ENCODE data around the gene IFI6.

- TF ChIP-seq CTCF (IDR thresholded peaks at IDR 0.05; ENCODE audit: insufficient read depth, low read depth, low read length) (no peak), EZH2 (IDR thresholded peaks at IDR 0.05; ENCODE audit: insufficient read depth, low read length) (no peak)
These were observed 13.0 kb downstream of the IFI6 start for GRCh38 chr1:27658951-27659496.
